ENCODE measurements around the gene TSSK3. TPM values are rescaled to one million over a fixed set of nuclear protein-coding genes. Genes with fewer than 3 reads are reported as not detected.
"Not testable (repeated sequence)": the region's sequence is repeated elsewhere in the genome, so short reads cannot be mapped to it uniquely, and the experiment has no call there.

Gene TSSK3
- total and polyA plus RNA-seq, 2 donors (not counting 3 experiments of a cell fraction or from before 2014, with no cell fraction given): 0.42 to 0.65 TPM

GRCh38 chr1:32394890-32395432 lies 32.6 kb downstream of the TSSK3 start:
- Histone ChIP-seq H3K9me3 (replicated peaks; ENCODE audit: control insufficient read depth, insufficient read depth, low read length) (no peaks in the 10 kb centered on the region), H3K9ac (replicated peaks; ENCODE audit: extremely low read depth, insufficient read depth, low read length) (peak overlapping the region; percentile 81), H3K79me2 (ENCODE audit: control insufficient read depth, insufficient read depth, low read length) (peaks cover 13% of the 10 kb centered on the region), H3K27me3 (ENCODE audit: control insufficient read depth in 2 of 2, insufficient read depth in 2 of 2, low read length in 2 of 2) (no peaks in the 10 kb centered on the region), H3K4me1 (ENCODE audit: control insufficient read depth, extremely low read depth, insufficient read depth, low read length) (peaks cover 15% of the 10 kb centered on the region), H3K4me3 (replicated peaks in 1 of 3; ENCODE audit: insufficient read depth in 1 of 3, low read depth in 1 of 3, low read length in 3 of 3) (peak overlapping the region; percentile 20 to 76 (median 51)), H3K36me3 (ENCODE audit: control insufficient read depth in 2 of 2, extremely low read depth in 1 of 2, insufficient read depth in 2 of 2, low read length in 2 of 2) (peaks cover 0 to 11% of the 10 kb centered on the region in 2 experiments), H2AFZ (ENCODE audit: low read depth, low read length) (peak overlapping the region; percentile 55), H3K9me1 (replicated peaks; ENCODE audit: control insufficient read depth, extremely low read depth, insufficient read depth, low read length) (no peaks in the 10 kb centered on the region), H4K20me1 (replicated peaks; ENCODE audit: control insufficient read depth, extremely low read depth, insufficient read depth, low read length) (no peaks in the 10 kb centered on the region), H3K4me2 (ENCODE audit: insufficient read depth, low read length) (peak overlapping the region; percentile 84), H3K27ac (ENCODE audit: insufficient read depth, low read depth, low read length) (peak overlapping the region; percentile 54)
- no peak for FAIRE-seq
- intact Hi-C loops (cut with micrococcal nuclease) (loop anchor here (1.0 to 5.0 kb wide), 4 partner anchors 44 to 323 kb away; partner anchors contain the start of genes KPNA6 and TMEM39B), dilution Hi-C loops (cut with MboI; ENCODE audit: extremely low pct_ligation_motif_present, low sequenced_read_pairs) (no loop called here)
- peak; percentile 38 for TF ChIP-seq POLR2AphosphoS5 (IDR thresholded peaks at IDR 0.05; ENCODE audit: insufficient read depth, low read depth, low read length)
- peak; percentile 52 for TF ChIP-seq POLR2A (IDR thresholded peaks at IDR 0.05; ENCODE audit: low read depth, low read length)
- TF ChIP-seq, protein P1, sequence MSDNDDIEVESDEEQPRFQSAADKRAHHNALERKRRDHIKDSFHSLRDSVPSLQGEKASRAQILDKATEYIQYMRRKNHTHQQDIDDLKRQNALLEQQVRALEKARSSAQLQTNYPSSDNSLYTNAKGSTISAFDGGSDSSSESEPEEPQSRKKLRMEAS (IDR thresholded peaks at IDR 0.05; ENCODE audit: insufficient read depth, insufficient read length): no peak
- ChIA-PET POLR2A (interaction anchor here (0.6 to 2.3 kb wide), 6 partner anchors 43 to 954 kb away, joined by 3 to 21 read pairs (median 4); partner anchors contain the start of genes IQCC and MARCKSL1), CTCF (interaction anchor here (0.6 to 2.6 kb wide), 9 partner anchors 10 to 179 kb away, joined by 3 to 11 read pairs (median 3); no protein-coding TSS in a partner anchor)
- BruUV-seq (replicated peaks): TSS peak; percentile 85
- no peak for DNase-seq (ENCODE audit: low read depth, low spot score)

DNA sequence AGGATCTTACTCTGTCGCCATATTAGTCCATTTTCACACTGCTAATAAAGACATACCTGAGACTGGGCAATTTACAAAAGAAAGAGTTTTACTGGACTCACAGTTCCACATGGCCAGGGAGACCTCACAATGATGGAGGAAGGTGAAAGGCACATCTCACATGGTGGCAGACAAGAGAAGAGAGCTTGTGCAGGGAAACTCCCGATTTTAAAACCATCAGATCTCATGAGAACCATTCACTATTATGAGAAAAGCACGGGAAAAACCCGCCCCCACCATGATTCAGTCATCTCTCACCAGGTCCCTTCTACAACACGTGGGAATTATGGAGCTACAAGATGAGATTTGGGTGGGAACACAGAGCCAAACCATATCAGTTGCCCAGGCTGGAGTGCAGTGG lies 34.2 kb downstream of the TSSK3 start:
- H3K4me2 ChIP-seq (ENCODE audit: insufficient read depth, low read length); DNase-seq (ENCODE audit: low read depth, low spot score); BruUV-seq (replicated peaks); H3K9ac ChIP-seq (replicated peaks; ENCODE audit: extremely low read depth, insufficient read depth, low read length); CTCF ChIA-PET; H3K9me1 ChIP-seq (replicated peaks; ENCODE audit: control insufficient read depth, extremely low read depth, insufficient read depth, low read length); FAIRE-seq; H3K9me3 ChIP-seq (replicated peaks; ENCODE audit: control insufficient read depth, insufficient read depth, low read length); H2AFZ ChIP-seq (ENCODE audit: low read depth, low read length); dilution Hi-C loops (cut with MboI; ENCODE audit: extremely low pct_ligation_motif_present, low sequenced_read_pairs); H3K36me3 ChIP-seq (ENCODE audit: control insufficient read depth in 2 of 2, extremely low read depth in 1 of 2, insufficient read depth in 2 of 2, low read length in 2 of 2); H3K27me3 ChIP-seq (ENCODE audit: control insufficient read depth in 2 of 2, insufficient read depth in 2 of 2, low read length in 2 of 2); H3K4me3 ChIP-seq (replicated peaks in 1 of 3; ENCODE audit: insufficient read depth in 1 of 3, low read depth in 1 of 3, low read length in 3 of 3); intact Hi-C loops (cut with micrococcal nuclease); POLR2A ChIA-PET; H4K20me1 ChIP-seq (replicated peaks; ENCODE audit: control insufficient read depth, extremely low read depth, insufficient read depth, low read length); H3K27ac ChIP-seq (ENCODE audit: insufficient read depth, low read depth, low read length): not testable (repeated sequence)
- H3K4me1 ChIP-seq (ENCODE audit: control insufficient read depth, extremely low read depth, insufficient read depth, low read length): peaks cover 15% of the 10 kb centered on the region
- H3K79me2 ChIP-seq (ENCODE audit: control insufficient read depth, insufficient read depth, low read length): peaks cover 10% of the 10 kb centered on the region
